ENCODE results near the gene IGFBP3.

Gene IGFBP3

DNA sequence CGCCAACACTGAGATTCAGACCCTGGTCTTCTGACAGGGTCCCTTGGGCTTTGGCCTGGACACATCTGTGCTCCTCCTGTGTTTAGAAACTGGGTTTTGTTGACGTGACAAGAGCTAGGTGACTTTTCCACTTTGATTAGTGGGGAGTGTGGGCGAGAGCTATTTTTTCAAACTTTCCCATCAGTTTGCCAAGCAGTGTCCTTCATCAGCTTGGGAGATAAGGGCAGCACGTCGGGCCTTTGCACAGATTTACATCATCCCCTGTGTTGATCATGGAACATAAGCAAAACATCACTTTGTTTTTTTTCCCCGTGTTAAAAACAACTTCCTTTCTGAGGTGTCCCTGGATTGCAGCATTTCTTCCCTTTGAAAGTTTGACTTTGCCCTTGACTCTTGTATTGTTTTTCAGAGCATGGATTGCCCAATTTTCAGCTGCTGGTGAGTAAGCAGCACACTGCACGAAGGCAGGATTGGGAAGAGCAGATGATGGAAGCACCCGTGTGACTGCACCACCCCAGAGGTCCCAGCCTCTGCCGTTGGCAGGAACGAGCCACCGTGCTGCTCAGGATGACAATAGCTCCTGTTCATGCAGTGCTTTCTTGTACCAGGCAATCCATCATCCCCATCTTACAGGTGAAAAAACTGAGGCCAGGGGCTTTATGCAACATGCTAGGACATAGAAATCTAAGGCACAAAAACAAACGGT lies 39.2 kb downstream of the IGFBP3 start:
- Histone ChIP-seq H3K27ac (peak overlapping the region; percentile 33), H3K4me3 (ENCODE audit: low read depth, low read length) (no peak overlapping the region), H3K36me3 (replicated peaks) (no peaks in the 10 kb centered on the region), H3K27me3 (replicated peaks) (no peaks in the 10 kb centered on the region)
- peak; percentile 70 for DNase-seq
- in situ Hi-C loops (cut with HindIII; ENCODE audit: low pct_ligation_motif_present, low sequenced_read_pairs) = no loop called here
- TF ChIP-seq, protein P1, sequence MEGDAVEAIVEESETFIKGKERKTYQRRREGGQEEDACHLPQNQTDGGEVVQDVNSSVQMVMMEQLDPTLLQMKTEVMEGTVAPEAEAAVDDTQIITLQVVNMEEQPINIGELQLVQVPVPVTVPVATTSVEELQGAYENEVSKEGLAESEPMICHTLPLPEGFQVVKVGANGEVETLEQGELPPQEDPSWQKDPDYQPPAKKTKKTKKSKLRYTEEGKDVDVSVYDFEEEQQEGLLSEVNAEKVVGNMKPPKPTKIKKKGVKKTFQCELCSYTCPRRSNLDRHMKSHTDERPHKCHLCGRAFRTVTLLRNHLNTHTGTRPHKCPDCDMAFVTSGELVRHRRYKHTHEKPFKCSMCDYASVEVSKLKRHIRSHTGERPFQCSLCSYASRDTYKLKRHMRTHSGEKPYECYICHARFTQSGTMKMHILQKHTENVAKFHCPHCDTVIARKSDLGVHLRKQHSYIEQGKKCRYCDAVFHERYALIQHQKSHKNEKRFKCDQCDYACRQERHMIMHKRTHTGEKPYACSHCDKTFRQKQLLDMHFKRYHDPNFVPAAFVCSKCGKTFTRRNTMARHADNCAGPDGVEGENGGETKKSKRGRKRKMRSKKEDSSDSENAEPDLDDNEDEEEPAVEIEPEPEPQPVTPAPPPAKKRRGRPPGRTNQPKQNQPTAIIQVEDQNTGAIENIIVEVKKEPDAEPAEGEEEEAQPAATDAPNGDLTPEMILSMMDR (IDR thresholded peaks at IDR 0.05; ENCODE audit: low read depth, low read length, missing control alignments) = no peak

DNA sequence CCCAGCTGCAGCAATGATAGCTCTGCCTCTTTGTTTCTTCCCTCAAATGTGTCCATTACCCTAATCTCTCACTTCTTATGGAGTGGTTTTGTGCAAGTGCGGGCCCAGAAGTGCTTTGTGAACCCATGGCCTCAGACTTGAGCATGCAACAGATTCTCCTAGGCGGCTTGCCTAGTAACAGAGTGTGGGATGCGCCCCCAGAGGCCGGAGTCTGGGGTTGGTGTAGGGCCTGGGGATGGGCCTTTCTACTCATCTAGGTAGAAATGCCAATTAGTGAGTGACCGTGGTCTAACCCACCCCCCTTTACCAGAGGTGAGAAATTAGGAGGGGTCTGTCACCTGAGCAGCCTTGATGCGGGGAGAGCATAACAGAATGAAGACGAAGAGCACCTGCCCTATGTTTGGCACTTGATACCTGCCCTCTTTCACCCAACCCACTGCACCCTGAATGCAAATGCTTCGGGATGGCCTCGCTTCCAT lies 39.8 kb downstream of the IGFBP3 start:
- H3K27ac ChIP-seq = peak overlapping the region; percentile 33
- H3K4me3 ChIP-seq (ENCODE audit: low read depth, low read length) = no peak overlapping the region
- no peaks in the 10 kb centered on the region for H3K27me3 ChIP-seq (replicated peaks)
- TF ChIP-seq, protein P1 (IDR thresholded peaks at IDR 0.05; ENCODE audit: low read depth, low read length, missing control alignments) = no peak
- no peak for DNase-seq
- H3K36me3 ChIP-seq (replicated peaks) = no peaks in the 10 kb centered on the region
- in situ Hi-C loops (cut with HindIII; ENCODE audit: low pct_ligation_motif_present, low sequenced_read_pairs) = no loop called here

DNA sequence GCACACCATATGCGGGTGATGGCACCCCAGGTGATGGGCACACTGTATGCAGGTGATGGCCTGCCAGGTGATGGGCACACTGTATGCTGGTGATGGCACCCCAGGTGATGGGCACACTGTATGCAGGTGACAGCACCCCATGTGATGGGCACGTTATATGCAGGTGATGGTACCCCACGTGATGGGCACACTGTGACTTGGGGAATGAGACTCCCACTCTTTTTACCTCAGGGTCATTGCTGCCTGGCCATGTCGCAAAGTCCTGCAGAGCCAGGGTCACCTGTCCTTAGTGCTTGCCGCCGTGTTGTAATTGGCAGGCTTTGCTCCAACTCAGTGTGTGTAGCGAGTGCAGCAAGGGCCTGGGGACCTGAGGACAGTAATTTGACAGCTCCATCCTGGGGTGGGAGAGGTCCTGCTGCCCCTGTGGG lies 40.6 kb downstream of the IGFBP3 start:
- Histone ChIP-seq H3K36me3 (replicated peaks) (no peaks in the 10 kb centered on the region), H3K4me3 (ENCODE audit: low read depth, low read length) (no peak overlapping the region), H3K27ac (no peak overlapping the region), H3K27me3 (replicated peaks) (no peaks in the 10 kb centered on the region)
- TF ChIP-seq, protein P1 (IDR thresholded peaks at IDR 0.05; ENCODE audit: low read depth, low read length, missing control alignments) = no peak
- in situ Hi-C loops (cut with HindIII; ENCODE audit: low pct_ligation_motif_present, low sequenced_read_pairs) = no loop called here
- DNase-seq = no peak

DNA sequence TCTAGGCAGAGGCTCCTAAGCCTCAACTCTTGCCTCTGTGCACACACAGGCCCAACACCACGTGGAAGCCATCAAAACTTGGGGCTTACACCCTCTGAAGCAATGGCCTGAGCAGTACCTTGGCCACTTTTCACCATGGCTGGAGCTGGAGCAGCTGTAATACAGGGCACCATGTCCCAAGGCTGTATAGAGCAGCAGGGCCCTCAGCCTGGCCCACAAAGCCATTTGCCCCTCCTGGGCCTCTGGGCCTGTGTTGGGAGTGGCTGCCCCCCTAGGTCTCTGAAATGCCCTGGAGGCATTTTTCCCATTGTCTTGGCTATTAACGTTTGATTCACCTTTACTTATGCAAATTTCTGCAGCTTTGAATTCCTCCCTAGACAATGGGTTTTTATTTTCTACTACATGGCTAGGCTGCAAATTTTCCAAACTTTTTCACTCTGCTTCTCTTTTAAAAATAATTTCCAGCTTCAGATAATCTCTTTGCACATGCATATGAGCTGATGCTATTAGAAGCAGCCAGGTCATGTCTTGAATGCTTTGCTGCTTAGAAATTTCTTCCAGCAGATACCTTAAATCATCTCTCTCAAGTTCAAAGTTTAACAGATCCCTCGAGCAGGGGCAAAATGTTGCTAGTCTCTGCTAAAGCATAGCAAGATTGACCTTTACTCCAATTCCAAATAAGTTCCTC lies 42.5 kb downstream of the IGFBP3 start:
- Histone ChIP-seq H3K27me3 (replicated peaks) (no peaks in the 10 kb centered on the region), H3K4me3 (ENCODE audit: low read depth, low read length) (no peak overlapping the region), H3K27ac (no peak overlapping the region), H3K36me3 (replicated peaks) (no peaks in the 10 kb centered on the region)
- no peak for DNase-seq
- in situ Hi-C loops (cut with HindIII; ENCODE audit: low pct_ligation_motif_present, low sequenced_read_pairs) = no loop called here
- TF ChIP-seq, protein P1 (IDR thresholded peaks at IDR 0.05; ENCODE audit: low read depth, low read length, missing control alignments) = no peak

DNA sequence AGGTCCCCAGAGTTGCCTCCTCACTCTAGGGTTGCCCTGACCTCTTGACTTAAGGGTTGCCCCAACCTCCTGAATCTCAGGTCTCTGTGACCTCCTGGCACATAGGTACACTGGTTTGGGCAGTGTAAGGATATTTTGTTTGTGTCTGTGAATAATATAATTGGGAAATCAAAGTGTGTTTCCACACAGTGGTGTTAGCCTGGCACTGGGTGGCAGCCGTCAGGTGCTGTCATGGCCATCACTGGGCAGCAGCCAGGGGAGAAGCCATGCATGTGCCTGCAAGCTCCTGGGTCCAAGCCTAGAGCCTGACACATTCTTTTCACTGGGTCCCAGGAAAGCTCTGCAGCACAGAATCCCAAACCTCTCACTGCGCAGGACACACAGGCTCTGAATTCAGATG lies 44.6 kb downstream of the IGFBP3 start:
- H3K36me3 ChIP-seq (replicated peaks) = no peaks in the 10 kb centered on the region
- no peak for DNase-seq
- TF ChIP-seq, protein P1 (IDR thresholded peaks at IDR 0.05; ENCODE audit: low read depth, low read length, missing control alignments) = no peak
- in situ Hi-C loops (cut with HindIII; ENCODE audit: low pct_ligation_motif_present, low sequenced_read_pairs) = no loop called here
- H3K27me3 ChIP-seq (replicated peaks) = no peaks in the 10 kb centered on the region
- no peak overlapping the region for H3K27ac ChIP-seq
- no peak overlapping the region for H3K4me3 ChIP-seq (ENCODE audit: low read depth, low read length)
